Islet precursor cell (in vitro differentiated cells): ENCODE data around the gene SFMBT2.
A peak's percentile ranks its signal among the peaks of the same experiment; 100 is the strongest.
"Not testable (repeated sequence)": the region's sequence is repeated elsewhere in the genome, so short reads cannot be mapped to it uniquely, and the experiment has no call there.

Experiments
- DNase-seq: peaks from one replicate; pipeline ENCODE4 v3.0.0-alpha.2; 2018

Gene SFMBT2

GRCh38 chr10:7400068-7400715, 10.6 kb downstream of the SFMBT2 start:
- DNase-seq, result no peak

GRCh38 chr10:7399533-7399932, 11.3 kb downstream of the SFMBT2 start:
- DNase-seq, result no peak

GRCh38 chr10:7397049-7398035, 13.5 kb downstream of the SFMBT2 start:
- no peak for DNase-seq

GRCh38 chr10:7392301-7392700, 18.5 kb downstream of the SFMBT2 start:
- DNase-seq, result not testable (repeated sequence)

- no peak for DNase-seq
These were observed 19.1 kb downstream of the SFMBT2 start for GRCh38 chr10:7391748-7392147.

- not testable (repeated sequence) for DNase-seq
These were observed 20.1 kb downstream of the SFMBT2 start for GRCh38 chr10:7390689-7391110.

- no peak for DNase-seq
These were observed 21.0 kb downstream of the SFMBT2 start for GRCh38 chr10:7389844-7390243.

GRCh38 chr10:7389346-7389745, 21.5 kb downstream of the SFMBT2 start:
- DNase-seq, result no peak

GRCh38 chr10:7388602-7389001, 22.2 kb downstream of the SFMBT2 start:
- no peak for DNase-seq

GRCh38 chr10:7388149-7388548, 22.7 kb downstream of the SFMBT2 start:
- DNase-seq, result not testable (repeated sequence)

GRCh38 chr10:7385114-7385513, 25.7 kb downstream of the SFMBT2 start:
- DNase-seq, result no peak

- DNase-seq, result no peak
These were observed 27.4 kb downstream of the SFMBT2 start for GRCh38 chr10:7383442-7383841.

GRCh38 chr10:7380704-7381241, 30.1 kb downstream of the SFMBT2 start:
- DNase-seq, result no peak

GRCh38 chr10:7378602-7379403, 32.0 kb downstream of the SFMBT2 start:
- peak; percentile 27 for DNase-seq

GRCh38 chr10:7377614-7378248, 33.1 kb downstream of the SFMBT2 start:
- peak; percentile 15 for DNase-seq

- DNase-seq, result peak; percentile 5
These were observed 36.0 kb downstream of the SFMBT2 start for GRCh38 chr10:7374795-7375194.

GRCh38 chr10:7373039-7373438, 37.8 kb downstream of the SFMBT2 start:
- peak; percentile 36 for DNase-seq

GRCh38 chr10:7372504-7372903, 38.3 kb downstream of the SFMBT2 start:
- DNase-seq, result no peak

- DNase-seq, result peak; percentile 14
These were observed 40.3 kb downstream of the SFMBT2 start for GRCh38 chr10:7370511-7370910.

- no peak for DNase-seq
These were observed 45.6 kb downstream of the SFMBT2 start for GRCh38 chr10:7365027-7365745.

GRCh38 chr10:7364474-7364873, 46.4 kb downstream of the SFMBT2 start:
- DNase-seq, result no peak

- no peak for DNase-seq
These were observed 47.1 kb downstream of the SFMBT2 start for GRCh38 chr10:7363700-7364099.
